ENCODE data around the gene ALG9.

Gene ALG9

GRCh38 chr11:111882202-111882601 is 10.8 kb upstream of the ALG9 start:
- DNase-seq (ENCODE audit: low read depth in 2 of 2) = no peak

- no peak for DNase-seq (ENCODE audit: low read depth in 2 of 2)
Measured at GRCh38 chr11:111879637-111879960, 8.2 kb upstream of the ALG9 start.

- DNase-seq (ENCODE audit: low read depth in 2 of 2) = peak; percentile 90 to 93
Measured at GRCh38 chr11:111878849-111879636, 7.7 kb upstream of the ALG9 start, which contains the start of the genes CFAP68 and FDXACB1. TSS of gene CFAP68 (plus strand) at chr11:111879541. CDS start at chr11:111879561, 20 bp downstream. TSS of gene FDXACB1 (minus strand) at chr11:111879165. CDS start at chr11:111879132, 33 bp downstream.

- no peak for DNase-seq (ENCODE audit: low read depth in 2 of 2)
Measured at GRCh38 chr11:111878385-111878848, 7.0 kb upstream of the ALG9 start.

- DNase-seq (ENCODE audit: low read depth in 2 of 2) = no peak
Measured at GRCh38 chr11:111871693-111872161, 346 bp upstream of the ALG9 start.

GRCh38 chr11:111870522-111870885 is 877 bp downstream of the ALG9 start:
- no peak for DNase-seq (ENCODE audit: low read depth in 2 of 2)

GRCh38 chr11:111870113-111870512 is 1.3 kb downstream of the ALG9 start:
- no peak for DNase-seq (ENCODE audit: low read depth in 2 of 2)

GRCh38 chr11:111860257-111860656 is 11.1 kb downstream of the ALG9 start:
- DNase-seq (ENCODE audit: low read depth in 2 of 2) = no peak

GRCh38 chr11:111855506-111855905 is 15.9 kb downstream of the ALG9 start:
- DNase-seq (ENCODE audit: low read depth in 2 of 2) = no peak

GRCh38 chr11:111852103-111852502 is 19.3 kb downstream of the ALG9 start:
- no peak for DNase-seq (ENCODE audit: low read depth in 2 of 2)

- no peak for DNase-seq (ENCODE audit: low read depth in 2 of 2)
Measured at GRCh38 chr11:111851636-111852035, 19.7 kb downstream of the ALG9 start.

GRCh38 chr11:111851067-111851466 is 20.3 kb downstream of the ALG9 start:
- no peak for DNase-seq (ENCODE audit: low read depth in 2 of 2)

GRCh38 chr11:111849631-111850030 is 21.8 kb downstream of the ALG9 start:
- DNase-seq (ENCODE audit: low read depth in 2 of 2) = no peak

- DNase-seq (ENCODE audit: low read depth in 2 of 2) = peak in 1 of 2 experiments; percentile 28
Measured at GRCh38 chr11:111846636-111847035, 24.7 kb downstream of the ALG9 start.

GRCh38 chr11:111846063-111846462 is 25.3 kb downstream of the ALG9 start:
- no peak for DNase-seq (ENCODE audit: low read depth in 2 of 2)

- DNase-seq (ENCODE audit: low read depth in 2 of 2) = no peak
Measured at GRCh38 chr11:111845276-111846028, 25.9 kb downstream of the ALG9 start.

- DNase-seq (ENCODE audit: low read depth in 2 of 2) = no peak
Measured at GRCh38 chr11:111843661-111844060, 27.7 kb downstream of the ALG9 start.

GRCh38 chr11:111841370-111842053 is 29.9 kb downstream of the ALG9 start:
- DNase-seq (ENCODE audit: low read depth in 2 of 2) = peak; percentile 56 to 58

- no peak for DNase-seq (ENCODE audit: low read depth in 2 of 2)
Measured at GRCh38 chr11:111840143-111840542, 31.2 kb downstream of the ALG9 start.

- DNase-seq (ENCODE audit: low read depth in 2 of 2) = no peak
Measured at GRCh38 chr11:111838054-111838453, 33.3 kb downstream of the ALG9 start.

GRCh38 chr11:111837366-111837891 is 34.0 kb downstream of the ALG9 start:
- no peak for DNase-seq (ENCODE audit: low read depth in 2 of 2)

GRCh38 chr11:111836721-111837120 is 34.7 kb downstream of the ALG9 start:
- DNase-seq (ENCODE audit: low read depth in 2 of 2) = no peak

Measured in fibroblast of skin of left biceps (primary cell).